ENCODE measurements around the gene HOXD10.

Gene HOXD10

GRCh38 chr2:176128172-176128981 is 11.8 kb downstream of the HOXD10 start:
- no peak for TF ChIP-seq CTCF (IDR thresholded peaks at IDR 0.05; ENCODE audit: low read depth, low read length)
- in situ Hi-C loops (cut with HindIII; ENCODE audit: low sequenced_read_pairs): no loop called here
- peak overlapping the region; percentile 39 for H3K4me3 ChIP-seq (ENCODE audit: low read depth, low read length)
- DNase-seq (ENCODE audit: low read depth, low spot score): peak; percentile 32

- H3K4me3 ChIP-seq (ENCODE audit: low read depth, low read length): peak within 1 kb of the TSS; percentile 39
- peak; percentile 80 for DNase-seq (ENCODE audit: low read depth, low spot score)
Measured at GRCh38 chr2:176128982-176129796, 12.6 kb downstream of the HOXD10 start, which contains the start of gene HOXD8. Gene HOXD8, plus strand, starts transcription at chr2:176129705. Its CDS starts 662 bp downstream, at chr2:176130367.

GRCh38 chr2:176129813-176130146 is 13.2 kb downstream of the HOXD10 start:
- TF ChIP-seq CTCF (IDR thresholded peaks at IDR 0.05; ENCODE audit: low read depth, low read length): no peak
- DNase-seq (ENCODE audit: low read depth, low spot score): no peak
- peak overlapping the region; percentile 39 for H3K4me3 ChIP-seq (ENCODE audit: low read depth, low read length)
- in situ Hi-C loops (cut with HindIII; ENCODE audit: low sequenced_read_pairs): no loop called here

More at GRCh38 chr2:176128982-176129796, 12.6 kb downstream of the HOXD10 start, which contains the start of gene HOXD8:
- TF ChIP-seq CTCF (IDR thresholded peaks at IDR 0.05; ENCODE audit: low read depth, low read length): no peak
- in situ Hi-C loops (cut with HindIII; ENCODE audit: low sequenced_read_pairs): no loop called here

- no peak for TF ChIP-seq CTCF (IDR thresholded peaks at IDR 0.05; ENCODE audit: low read depth, low read length)
- in situ Hi-C loops (cut with HindIII; ENCODE audit: low sequenced_read_pairs): no loop called here
- peak overlapping the region; percentile 37 for H3K4me3 ChIP-seq (ENCODE audit: low read depth, low read length)
- peak; percentile 73 for DNase-seq (ENCODE audit: low read depth, low spot score)
Measured at GRCh38 chr2:176130147-176130956, 13.8 kb downstream of the HOXD10 start.

GRCh38 chr2:176130957-176131847 is 14.6 kb downstream of the HOXD10 start:
- H3K4me3 ChIP-seq (ENCODE audit: low read depth, low read length): peak overlapping the region; percentile 37
- TF ChIP-seq CTCF (IDR thresholded peaks at IDR 0.05; ENCODE audit: low read depth, low read length): no peak
- peak; percentile 11 for DNase-seq (ENCODE audit: low read depth, low spot score)
- in situ Hi-C loops (cut with HindIII; ENCODE audit: low sequenced_read_pairs): no loop called here
